ENCODE results near the gene AGPS.
"Not testable (repeated sequence)": the region's sequence is repeated elsewhere in the genome, so short reads cannot be mapped to it uniquely, and the experiment has no call there.

The AGPS gene

DNA sequence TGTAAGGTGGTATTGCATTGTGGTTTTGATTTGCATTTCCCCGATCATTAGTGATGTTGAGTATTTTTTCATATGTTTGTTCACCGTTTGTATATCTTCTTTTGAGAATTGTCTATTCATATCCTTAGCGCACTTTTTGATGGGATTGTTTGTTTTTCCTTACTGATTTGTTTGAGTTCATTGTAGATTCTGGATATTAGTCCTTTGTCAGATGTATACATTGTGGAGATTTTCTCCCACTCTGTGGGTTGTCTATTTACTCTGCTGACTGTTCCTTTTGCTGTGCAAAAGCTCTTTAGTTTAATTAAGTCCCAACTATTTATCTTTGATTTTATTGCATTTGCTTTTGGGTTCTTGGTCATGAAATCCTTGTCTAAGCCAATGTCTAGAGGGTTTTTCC lies 38.0 kb upstream of the AGPS start:
- not testable (repeated sequence) for H3K9ac ChIP-seq (ENCODE audit: low read depth, low read length); H3K36me3 ChIP-seq (ENCODE audit: insufficient read depth, low read length); H3K27me3 ChIP-seq (ENCODE audit: control insufficient read depth, insufficient read depth, low read length); H3K4me1 ChIP-seq (ENCODE audit: control insufficient read depth, insufficient read depth, low read length); H3K9me3 ChIP-seq (replicated peaks; ENCODE audit: low read length); H3K4me2 ChIP-seq (ENCODE audit: low read length); H3K4me3 ChIP-seq (ENCODE audit: low read length)

DNA sequence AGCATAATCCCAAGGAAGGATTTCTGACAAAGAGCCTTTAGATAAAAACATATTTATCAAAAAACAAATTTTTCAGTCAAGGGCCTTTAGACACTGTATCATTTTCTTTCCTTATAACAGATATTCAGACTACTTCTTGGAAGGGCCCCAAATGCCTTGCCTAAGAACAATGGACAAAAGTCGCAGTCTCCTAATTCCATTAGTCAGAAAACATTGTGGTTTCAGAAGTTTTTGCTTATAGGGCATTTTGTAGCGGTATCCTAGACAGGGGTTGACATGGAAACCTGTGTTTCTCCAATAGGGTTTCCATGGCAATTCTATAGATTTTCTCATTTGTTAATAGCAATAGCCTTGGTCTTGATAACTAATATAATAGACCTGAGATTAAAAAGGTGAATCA lies 36.7 kb upstream of the AGPS start:
- Histone ChIP-seq H3K27me3 (ENCODE audit: control insufficient read depth, insufficient read depth, low read length) (no peaks in the 10 kb centered on the region), H3K9ac (ENCODE audit: low read depth, low read length) (no peak overlapping the region), H3K4me3 (ENCODE audit: low read length) (no peak overlapping the region), H3K9me3 (replicated peaks; ENCODE audit: low read length) (no peaks in the 10 kb centered on the region), H3K36me3 (ENCODE audit: insufficient read depth, low read length) (no peaks in the 10 kb centered on the region), H3K4me2 (ENCODE audit: low read length) (no peak overlapping the region), H3K4me1 (ENCODE audit: control insufficient read depth, insufficient read depth, low read length) (no peaks in the 10 kb centered on the region)

DNA sequence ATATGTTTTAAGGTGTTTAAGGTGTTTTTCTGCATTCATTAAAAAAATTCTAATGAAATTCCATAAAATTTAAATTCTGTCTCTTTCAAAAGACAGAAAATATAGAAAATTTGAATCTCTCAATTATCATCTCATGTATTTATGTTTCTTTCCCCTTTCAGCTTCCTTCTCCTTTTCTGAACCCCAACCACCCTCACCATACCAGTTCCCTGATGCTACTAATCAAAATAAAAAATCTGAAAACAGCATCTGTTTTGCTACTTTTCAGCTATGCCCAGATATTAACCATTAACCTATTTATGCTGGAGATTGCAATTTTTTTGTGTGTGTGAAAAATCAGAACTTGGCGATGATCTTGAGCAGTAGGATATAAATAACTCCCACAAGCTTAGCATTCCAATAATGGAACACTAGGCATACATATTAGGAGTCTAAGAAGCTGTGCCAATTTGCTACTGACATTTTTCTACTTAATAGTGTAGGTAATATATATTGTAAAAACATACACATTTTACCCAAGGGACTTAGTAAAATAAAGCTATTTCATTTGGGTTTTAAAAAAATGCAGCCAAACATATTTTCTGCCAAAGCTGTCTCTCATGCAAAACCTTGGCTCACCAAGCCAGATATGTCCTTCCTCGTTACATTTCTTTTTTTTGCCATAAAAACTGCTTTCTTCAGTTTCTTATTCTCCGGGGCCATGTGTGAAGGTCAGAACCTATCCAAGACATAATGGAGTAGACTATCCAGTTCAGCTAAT lies 32.6 kb upstream of the AGPS start:
- no peaks in the 10 kb centered on the region for H3K36me3 ChIP-seq (ENCODE audit: insufficient read depth, low read length)

DNA sequence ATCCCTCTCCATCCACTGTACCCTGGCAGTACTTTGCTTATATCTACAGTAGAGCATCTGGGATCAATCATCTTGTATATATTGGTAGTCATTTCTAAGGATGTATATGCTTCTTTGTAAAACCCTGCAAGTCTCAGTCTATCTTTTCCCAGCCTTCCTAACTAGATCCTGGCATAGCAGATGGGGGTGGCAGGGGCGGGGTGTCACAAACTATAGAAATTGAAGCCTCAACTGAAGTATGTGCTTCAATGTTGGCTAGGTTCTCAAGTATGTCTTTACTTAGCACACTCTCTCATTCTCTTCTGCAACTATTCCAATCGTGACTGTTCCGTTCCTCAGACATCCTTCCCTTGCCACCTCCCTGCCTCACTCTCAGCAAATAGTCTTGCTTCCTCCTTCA lies 30.1 kb upstream of the AGPS start:
- Histone ChIP-seq H3K4me2 (ENCODE audit: low read length) (no peak overlapping the region), H3K4me3 (ENCODE audit: low read length) (no peak overlapping the region), H3K9ac (ENCODE audit: low read depth, low read length) (no peak overlapping the region), H3K9me3 (replicated peaks; ENCODE audit: low read length) (no peaks in the 10 kb centered on the region), H3K4me1 (ENCODE audit: control insufficient read depth, insufficient read depth, low read length) (no peaks in the 10 kb centered on the region), H3K36me3 (ENCODE audit: insufficient read depth, low read length) (no peaks in the 10 kb centered on the region), H3K27me3 (ENCODE audit: control insufficient read depth, insufficient read depth, low read length) (no peaks in the 10 kb centered on the region)

More for the DNA sequence above, 32.6 kb upstream of the AGPS start:
- Histone ChIP-seq H3K4me3 (ENCODE audit: low read length) (no peak overlapping the region), H3K9me3 (replicated peaks; ENCODE audit: low read length) (no peaks in the 10 kb centered on the region), H3K4me1 (ENCODE audit: control insufficient read depth, insufficient read depth, low read length) (no peaks in the 10 kb centered on the region), H3K4me2 (ENCODE audit: low read length) (no peak overlapping the region), H3K27me3 (ENCODE audit: control insufficient read depth, insufficient read depth, low read length) (no peaks in the 10 kb centered on the region), H3K9ac (ENCODE audit: low read depth, low read length) (no peak overlapping the region)

DNA sequence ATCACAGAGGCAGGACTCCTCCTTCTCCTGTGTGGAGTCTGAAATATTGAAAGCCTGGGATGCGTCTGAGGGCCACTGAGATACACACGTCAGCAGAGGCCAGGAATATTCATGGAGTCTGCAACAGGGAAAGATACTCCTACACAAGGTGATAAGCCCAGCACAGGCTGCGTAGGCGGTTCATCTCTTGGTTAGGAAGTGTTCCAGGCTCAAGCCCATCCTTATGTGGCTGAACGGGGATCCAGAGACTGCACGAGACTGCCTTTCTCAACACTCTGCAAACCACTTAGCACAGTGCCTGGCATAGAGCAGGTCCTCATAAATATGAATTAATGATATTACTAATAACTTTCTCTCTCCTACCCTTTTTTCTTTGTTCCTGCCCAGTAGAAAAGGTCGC lies 29.2 kb upstream of the AGPS start:
- no peaks in the 10 kb centered on the region for H3K4me1 ChIP-seq (ENCODE audit: control insufficient read depth, insufficient read depth, low read length)
- no peaks in the 10 kb centered on the region for H3K36me3 ChIP-seq (ENCODE audit: insufficient read depth, low read length)
- H3K9me3 ChIP-seq (replicated peaks; ENCODE audit: low read length), result no peaks in the 10 kb centered on the region
- no peak overlapping the region for H3K4me2 ChIP-seq (ENCODE audit: low read length)
- H3K9ac ChIP-seq (ENCODE audit: low read depth, low read length), result no peak overlapping the region
- H3K27me3 ChIP-seq (ENCODE audit: control insufficient read depth, insufficient read depth, low read length), result no peaks in the 10 kb centered on the region
- no peak overlapping the region for H3K4me3 ChIP-seq (ENCODE audit: low read length)

DNA sequence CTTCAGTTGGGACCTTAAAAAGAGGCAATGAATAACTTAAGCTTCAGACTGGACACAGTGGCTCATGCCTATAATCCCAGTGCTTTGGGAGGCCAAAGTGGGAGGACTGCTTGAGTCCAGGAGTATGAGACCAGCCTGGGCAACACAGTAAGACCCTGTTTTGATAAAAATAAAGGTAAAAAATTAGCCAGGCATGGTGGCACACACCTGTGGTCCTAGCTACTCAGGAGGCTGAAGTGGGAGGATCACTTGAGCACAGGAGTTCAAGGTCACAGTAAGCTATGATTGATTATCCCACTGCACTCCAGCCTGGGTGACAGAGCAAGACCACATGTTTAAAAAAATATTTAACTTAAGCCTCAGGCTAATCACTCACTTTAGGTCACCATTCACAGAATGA lies 26.8 kb upstream of the AGPS start:
- H3K4me2 ChIP-seq (ENCODE audit: low read length); H3K4me1 ChIP-seq (ENCODE audit: control insufficient read depth, insufficient read depth, low read length); H3K4me3 ChIP-seq (ENCODE audit: low read length); H3K9ac ChIP-seq (ENCODE audit: low read depth, low read length); H3K36me3 ChIP-seq (ENCODE audit: insufficient read depth, low read length); H3K9me3 ChIP-seq (replicated peaks; ENCODE audit: low read length); H3K27me3 ChIP-seq (ENCODE audit: control insufficient read depth, insufficient read depth, low read length): not testable (repeated sequence)

DNA sequence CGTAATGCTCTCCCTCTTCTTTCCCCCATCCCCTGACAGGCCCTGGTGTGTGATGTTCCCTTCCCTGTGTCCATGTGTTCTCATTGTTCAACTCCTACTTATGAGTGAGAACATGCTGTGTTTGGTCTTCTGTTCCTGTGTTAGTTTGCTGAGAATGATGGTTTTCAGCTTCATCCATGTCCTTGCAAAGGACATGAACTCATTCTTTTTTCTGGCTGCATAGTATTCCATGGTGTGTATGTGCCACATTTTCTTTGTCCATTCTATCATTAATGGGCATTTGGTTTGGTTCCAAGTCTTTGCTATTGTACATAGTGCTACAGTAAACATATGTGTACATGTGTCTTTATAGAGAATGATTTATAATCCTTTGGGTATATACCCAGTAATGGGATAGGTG lies 24.6 kb upstream of the AGPS start:
- not testable (repeated sequence) for H3K4me1 ChIP-seq (ENCODE audit: control insufficient read depth, insufficient read depth, low read length); H3K9me3 ChIP-seq (replicated peaks; ENCODE audit: low read length); H3K36me3 ChIP-seq (ENCODE audit: insufficient read depth, low read length); H3K9ac ChIP-seq (ENCODE audit: low read depth, low read length); H3K27me3 ChIP-seq (ENCODE audit: control insufficient read depth, insufficient read depth, low read length); H3K4me2 ChIP-seq (ENCODE audit: low read length); H3K4me3 ChIP-seq (ENCODE audit: low read length)

DNA sequence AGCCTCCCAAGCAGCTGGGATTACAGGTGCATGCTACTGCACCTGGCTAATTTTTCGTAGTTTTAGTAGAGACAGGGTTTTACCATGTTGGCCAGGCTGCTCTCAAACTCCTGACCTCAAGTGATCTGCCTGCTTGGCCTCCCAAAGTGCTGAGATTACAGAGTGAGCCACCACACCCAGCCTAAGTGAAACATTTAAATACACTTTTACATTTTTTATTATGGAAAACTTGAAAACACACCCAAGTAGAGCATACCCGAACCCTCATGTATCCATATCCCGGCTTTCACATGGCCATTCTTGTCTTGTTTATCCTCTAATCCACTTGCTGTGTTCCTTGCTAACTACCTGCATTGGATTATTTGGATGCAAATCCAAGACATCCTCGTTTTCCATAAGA lies 13.2 kb upstream of the AGPS start:
- H3K36me3 ChIP-seq (ENCODE audit: insufficient read depth, low read length), result no peaks in the 10 kb centered on the region
- no peaks in the 10 kb centered on the region for H3K9me3 ChIP-seq (replicated peaks; ENCODE audit: low read length)
- H3K4me1 ChIP-seq (ENCODE audit: control insufficient read depth, insufficient read depth, low read length), result no peaks in the 10 kb centered on the region
- no peak overlapping the region for H3K4me3 ChIP-seq (ENCODE audit: low read length)
- no peaks in the 10 kb centered on the region for H3K27me3 ChIP-seq (ENCODE audit: control insufficient read depth, insufficient read depth, low read length)
- no peak overlapping the region for H3K9ac ChIP-seq (ENCODE audit: low read depth, low read length)
- no peak overlapping the region for H3K4me2 ChIP-seq (ENCODE audit: low read length)

DNA sequence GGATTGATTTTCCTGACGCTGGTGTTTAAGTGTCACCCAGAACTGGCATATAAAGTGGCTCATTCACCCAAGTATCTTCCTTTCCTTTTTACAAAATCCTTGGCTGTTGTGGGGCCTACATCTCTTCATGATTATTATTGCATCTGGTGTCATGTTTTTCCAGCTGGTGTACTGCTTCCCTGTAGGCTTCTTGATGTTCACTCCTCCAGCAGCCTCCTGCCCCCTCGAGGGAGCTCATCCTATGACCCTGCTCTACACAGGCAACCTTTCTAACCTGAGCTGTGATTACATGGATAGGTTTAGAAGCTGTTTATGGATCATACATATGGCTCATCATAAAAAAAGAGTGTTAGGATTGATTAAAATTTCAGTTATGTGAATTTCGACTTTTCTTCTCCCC lies 12.4 kb upstream of the AGPS start:
- H3K36me3 ChIP-seq (ENCODE audit: insufficient read depth, low read length), result no peaks in the 10 kb centered on the region
- H3K4me3 ChIP-seq (ENCODE audit: low read length), result no peak overlapping the region
- no peaks in the 10 kb centered on the region for H3K9me3 ChIP-seq (replicated peaks; ENCODE audit: low read length)
- no peak overlapping the region for H3K9ac ChIP-seq (ENCODE audit: low read depth, low read length)
- no peak overlapping the region for H3K4me2 ChIP-seq (ENCODE audit: low read length)
- H3K27me3 ChIP-seq (ENCODE audit: control insufficient read depth, insufficient read depth, low read length), result no peaks in the 10 kb centered on the region
- H3K4me1 ChIP-seq (ENCODE audit: control insufficient read depth, insufficient read depth, low read length), result no peaks in the 10 kb centered on the region

DNA sequence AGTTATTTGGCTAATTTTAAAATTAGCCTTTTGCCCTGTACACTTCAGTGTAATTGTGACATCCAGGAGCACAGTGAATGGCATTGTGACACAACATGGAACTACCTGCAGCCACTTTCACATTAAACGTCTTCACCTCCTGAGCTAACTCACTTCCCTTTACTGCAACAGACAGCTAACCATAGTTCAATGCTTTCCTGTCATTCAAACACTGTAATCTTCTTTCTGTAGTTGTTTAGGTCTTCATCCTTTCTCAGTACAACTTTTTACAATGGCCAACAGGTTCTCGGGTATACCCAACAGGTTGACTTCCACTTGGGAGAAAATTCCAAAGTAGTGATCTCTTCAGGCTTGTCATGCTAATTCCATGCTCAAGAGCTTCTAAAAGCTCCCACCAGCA lies 8.6 kb upstream of the AGPS start:
- no peak overlapping the region for H3K4me2 ChIP-seq (ENCODE audit: low read length)

DNA sequence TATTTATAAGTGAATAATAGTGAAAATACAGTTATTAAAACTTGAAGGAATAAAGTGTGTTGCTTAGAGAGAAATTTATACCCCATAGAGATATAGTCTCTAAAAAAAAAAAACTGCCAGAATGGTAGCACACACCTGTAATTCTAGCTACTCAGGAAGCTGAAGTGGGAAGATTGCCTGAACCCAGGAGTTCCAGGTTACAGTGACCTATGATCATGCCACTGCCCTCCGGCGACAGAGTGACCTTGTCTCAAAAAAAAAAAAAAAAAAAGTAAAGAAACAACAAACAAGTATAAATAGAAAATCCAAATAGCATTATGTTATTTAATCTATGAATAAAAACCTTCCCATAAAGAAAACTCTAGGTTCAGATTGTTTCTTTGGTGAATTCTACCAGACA lies 7.4 kb upstream of the AGPS start:
- no peaks in the 10 kb centered on the region for H3K9me3 ChIP-seq (replicated peaks; ENCODE audit: low read length)
- no peaks in the 10 kb centered on the region for H3K27me3 ChIP-seq (ENCODE audit: control insufficient read depth, insufficient read depth, low read length)
- no peak overlapping the region for H3K4me2 ChIP-seq (ENCODE audit: low read length)
- no peak overlapping the region for H3K4me3 ChIP-seq (ENCODE audit: low read length)
- H3K9ac ChIP-seq (ENCODE audit: low read depth, low read length), result no peak overlapping the region
- no peaks in the 10 kb centered on the region for H3K36me3 ChIP-seq (ENCODE audit: insufficient read depth, low read length)
- H3K4me1 ChIP-seq (ENCODE audit: control insufficient read depth, insufficient read depth, low read length), result no peaks in the 10 kb centered on the region

More for the DNA sequence above, 8.6 kb upstream of the AGPS start:
- H3K9ac ChIP-seq (ENCODE audit: low read depth, low read length), result no peak overlapping the region
- H3K4me3 ChIP-seq (ENCODE audit: low read length), result no peak overlapping the region
- no peaks in the 10 kb centered on the region for H3K27me3 ChIP-seq (ENCODE audit: control insufficient read depth, insufficient read depth, low read length)
- H3K9me3 ChIP-seq (replicated peaks; ENCODE audit: low read length), result no peaks in the 10 kb centered on the region
- no peaks in the 10 kb centered on the region for H3K4me1 ChIP-seq (ENCODE audit: control insufficient read depth, insufficient read depth, low read length)
- no peaks in the 10 kb centered on the region for H3K36me3 ChIP-seq (ENCODE audit: insufficient read depth, low read length)

DNA sequence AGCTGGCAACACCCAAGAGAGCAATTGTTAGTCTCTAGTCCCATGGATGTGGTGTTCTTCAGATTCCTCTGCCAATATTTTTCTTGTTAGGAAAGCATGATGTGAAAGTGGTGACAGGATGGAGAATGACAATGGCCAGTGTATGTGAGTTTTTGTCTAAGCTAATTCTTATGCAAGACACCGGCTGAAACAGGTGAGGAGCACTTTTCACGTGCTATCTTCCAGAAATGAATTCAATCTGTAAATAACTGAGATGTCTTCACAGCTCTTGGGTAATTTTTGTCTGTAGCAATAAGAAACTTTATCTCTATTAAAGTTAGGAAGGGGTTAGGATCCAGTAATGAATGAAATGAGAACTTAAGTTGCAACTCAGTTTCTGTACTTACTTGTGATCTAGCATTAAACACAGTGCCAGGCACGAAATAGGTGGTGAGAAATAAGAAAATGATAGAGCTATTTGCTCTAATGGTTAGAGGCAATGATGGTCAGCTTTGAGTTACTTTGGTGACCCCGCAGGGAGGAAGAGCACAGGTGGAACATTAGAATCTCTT lies 676 bp upstream of the AGPS start:
- H3K36me3 ChIP-seq (ENCODE audit: insufficient read depth, low read length), result no peaks in the 10 kb centered on the region
- peak overlapping the region; percentile 83 for H3K9ac ChIP-seq (ENCODE audit: low read depth, low read length)
- no peaks in the 10 kb centered on the region for H3K9me3 ChIP-seq (replicated peaks; ENCODE audit: low read length)
- peak overlapping the region; percentile 97 for H3K4me2 ChIP-seq (ENCODE audit: low read length)
- H3K4me1 ChIP-seq (ENCODE audit: control insufficient read depth, insufficient read depth, low read length), result peaks cover 23% of the 10 kb centered on the region
- H3K27me3 ChIP-seq (ENCODE audit: control insufficient read depth, insufficient read depth, low read length), result no peaks in the 10 kb centered on the region
- H3K4me3 ChIP-seq (ENCODE audit: low read length), result peak overlapping the region; percentile 88
